ENCODE results near the gene HPCAL1. TPM values are rescaled to one million over a fixed set of nuclear protein-coding genes. Genes with fewer than 3 reads are reported as not detected.
"Not testable (repeated sequence)": the region's sequence is repeated elsewhere in the genome, so short reads cannot be mapped to it uniquely, and the experiment has no call there.

Gene HPCAL1
- total RNA-seq, 1 donor from 2014 or later, result 77.1 TPM

- H3K4me1 Mint-ChIP-seq, result peaks cover 45% of the 10 kb centered on the region
Observed at GRCh38 chr2:10297959-10298531, 4.7 kb upstream of the HPCAL1 start.

GRCh38 chr2:10298777-10299176 is 3.9 kb upstream of the HPCAL1 start:
- peak overlapping the region; percentile 65 for H3K27ac Mint-ChIP-seq
- H3K9me3 Mint-ChIP-seq; H3K27me3 Mint-ChIP-seq; intact Hi-C loops (cut with micrococcal nuclease); H3K36me3 Mint-ChIP-seq (ENCODE audit: low read depth); DNase-seq: not testable (repeated sequence)
- peak overlapping the region; percentile 35 for H3K4me3 Mint-ChIP-seq
- H3K4me1 Mint-ChIP-seq, result peaks cover 46% of the 10 kb centered on the region

More at GRCh38 chr2:10297959-10298531, 4.7 kb upstream of the HPCAL1 start:
- peak overlapping the region; percentile 65 for H3K27ac Mint-ChIP-seq
- H3K27me3 Mint-ChIP-seq, result peaks cover 2% of the 10 kb centered on the region
- no peaks in the 10 kb centered on the region for H3K36me3 Mint-ChIP-seq (ENCODE audit: low read depth)
- H3K4me3 Mint-ChIP-seq, result peak overlapping the region; percentile 35
- intact Hi-C loops (cut with micrococcal nuclease), result no loop called here
- DNase-seq, result peak; percentile 72
- H3K9me3 Mint-ChIP-seq, result peaks cover 4% of the 10 kb centered on the region

- Mint-ChIP-seq H3K36me3 (ENCODE audit: low read depth) (peaks cover 3% of the 10 kb centered on the region), H3K27me3 (no peaks in the 10 kb centered on the region), H3K4me3 (peak overlapping the region; percentile 82), H3K4me1 (peaks cover 52% of the 10 kb centered on the region), H3K27ac (peak overlapping the region; percentile 82), H3K9me3 (peaks cover 4% of the 10 kb centered on the region)
- peak; percentile 63 for DNase-seq
- intact Hi-C loops (cut with micrococcal nuclease), result loop anchor here (5.0 kb wide), 1 partner anchor 147 kb away; the partner anchor contains the start of gene ODC1
Observed at GRCh38 chr2:10300328-10300920, 2.3 kb upstream of the HPCAL1 start.

- intact Hi-C loops (cut with micrococcal nuclease), result loop anchor here (5.0 kb wide), 1 partner anchor 146 kb away; the partner anchor contains the start of gene ODC1
- Mint-ChIP-seq H3K4me1 (peaks cover 60% of the 10 kb centered on the region), H3K27ac (peak overlapping the region; percentile 82), H3K4me3 (peak overlapping the region; percentile 82), H3K9me3 (peaks cover 4% of the 10 kb centered on the region), H3K27me3 (no peaks in the 10 kb centered on the region), H3K36me3 (ENCODE audit: low read depth) (peaks cover 3% of the 10 kb centered on the region)
- peak; percentile 76 for DNase-seq
Observed at GRCh38 chr2:10300997-10301940, 1.4 kb upstream of the HPCAL1 start.

- no peak for DNase-seq
- peaks cover 4% of the 10 kb centered on the region for H3K9me3 Mint-ChIP-seq
- intact Hi-C loops (cut with micrococcal nuclease), result loop anchor here (1.0 to 5.0 kb wide), 3 partner anchors 23 to 145 kb away; partner anchors contain the start of gene ODC1
- H3K27ac Mint-ChIP-seq, result peak overlapping the region; percentile 82
- peaks cover 65% of the 10 kb centered on the region for H3K4me1 Mint-ChIP-seq
- peaks cover 3% of the 10 kb centered on the region for H3K36me3 Mint-ChIP-seq (ENCODE audit: low read depth)
- no peaks in the 10 kb centered on the region for H3K27me3 Mint-ChIP-seq
- H3K4me3 Mint-ChIP-seq, result peak overlapping the region; percentile 82
Observed at GRCh38 chr2:10301941-10302478, 694 bp upstream of the HPCAL1 start.

- Mint-ChIP-seq H3K27ac (peak overlapping the region; percentile 87), H3K4me1 (peaks cover 60% of the 10 kb centered on the region), H3K9me3 (peaks cover 4% of the 10 kb centered on the region), H3K27me3 (no peaks in the 10 kb centered on the region), H3K4me3 (peak overlapping the region; percentile 99), H3K36me3 (ENCODE audit: low read depth) (peaks cover 6% of the 10 kb centered on the region)
- intact Hi-C loops (cut with micrococcal nuclease), result loop anchor here (1.0 to 5.0 kb wide), 4 partner anchors 24 to 179 kb away; partner anchors contain the start of gene ODC1
- DNase-seq, result peak; percentile 80
Observed at GRCh38 chr2:10303181-10303693, 533 bp downstream of the HPCAL1 start.

- Mint-ChIP-seq H3K27ac (peak overlapping the region; percentile 77), H3K4me1 (peaks cover 58% of the 10 kb centered on the region), H3K9me3 (peaks cover 1% of the 10 kb centered on the region), H3K4me3 (peak overlapping the region; percentile 99), H3K36me3 (ENCODE audit: low read depth) (peaks cover 6% of the 10 kb centered on the region), H3K27me3 (no peaks in the 10 kb centered on the region)
- DNase-seq, result peak; percentile 86
- intact Hi-C loops (cut with micrococcal nuclease), result loop anchor here (1.0 to 5.0 kb wide), 4 partner anchors 25 to 180 kb away; partner anchors contain the start of gene ODC1
Observed at GRCh38 chr2:10303694-10304378, 1.1 kb downstream of the HPCAL1 start.

GRCh38 chr2:10304458-10305253 is 2.0 kb downstream of the HPCAL1 start:
- H3K27me3 Mint-ChIP-seq, result no peaks in the 10 kb centered on the region
- H3K4me3 Mint-ChIP-seq, result peak overlapping the region; percentile 99
- peaks cover 58% of the 10 kb centered on the region for H3K4me1 Mint-ChIP-seq
- H3K27ac Mint-ChIP-seq, result peak overlapping the region; percentile 77
- peaks cover 6% of the 10 kb centered on the region for H3K36me3 Mint-ChIP-seq (ENCODE audit: low read depth)
- no peaks in the 10 kb centered on the region for H3K9me3 Mint-ChIP-seq
- DNase-seq, result no peak
- intact Hi-C loops (cut with micrococcal nuclease), result loop anchor here (5.0 kb wide), 1 partner anchor 143 kb away; the partner anchor contains the start of gene ODC1

GRCh38 chr2:10305254-10305635 is 2.5 kb downstream of the HPCAL1 start:
- H3K9me3 Mint-ChIP-seq, result no peaks in the 10 kb centered on the region
- H3K27ac Mint-ChIP-seq, result peak overlapping the region; percentile 21
- H3K36me3 Mint-ChIP-seq (ENCODE audit: low read depth), result peaks cover 8% of the 10 kb centered on the region
- DNase-seq, result peak; percentile 89
- intact Hi-C loops (cut with micrococcal nuclease), result no loop called here
- peaks cover 55% of the 10 kb centered on the region for H3K4me1 Mint-ChIP-seq
- no peaks in the 10 kb centered on the region for H3K27me3 Mint-ChIP-seq
- peak overlapping the region; percentile 99 for H3K4me3 Mint-ChIP-seq

- peaks cover 50% of the 10 kb centered on the region for H3K4me1 Mint-ChIP-seq
- DNase-seq, result peak; percentile 76
- H3K4me3 Mint-ChIP-seq, result peak overlapping the region; percentile 99
- H3K36me3 Mint-ChIP-seq (ENCODE audit: low read depth), result peaks cover 8% of the 10 kb centered on the region
- H3K9me3 Mint-ChIP-seq, result no peaks in the 10 kb centered on the region
- no peaks in the 10 kb centered on the region for H3K27me3 Mint-ChIP-seq
- H3K27ac Mint-ChIP-seq, result peak overlapping the region; percentile 21
- intact Hi-C loops (cut with micrococcal nuclease), result no loop called here
Observed at GRCh38 chr2:10305715-10306114, 3.0 kb downstream of the HPCAL1 start.

GRCh38 chr2:10306901-10307463 is 4.3 kb downstream of the HPCAL1 start:
- H3K36me3 Mint-ChIP-seq (ENCODE audit: low read depth), result peaks cover 8% of the 10 kb centered on the region
- no peak overlapping the region for H3K4me3 Mint-ChIP-seq
- peaks cover 38% of the 10 kb centered on the region for H3K4me1 Mint-ChIP-seq
- no peak for DNase-seq
- H3K27ac Mint-ChIP-seq, result no peak overlapping the region
- intact Hi-C loops (cut with micrococcal nuclease), result no loop called here
- H3K9me3 Mint-ChIP-seq, result no peaks in the 10 kb centered on the region
- no peaks in the 10 kb centered on the region for H3K27me3 Mint-ChIP-seq

GRCh38 chr2:10307561-10308156 is 5.0 kb downstream of the HPCAL1 start:
- intact Hi-C loops (cut with micrococcal nuclease), result no loop called here
- no peaks in the 10 kb centered on the region for H3K27me3 Mint-ChIP-seq
- no peak overlapping the region for H3K4me3 Mint-ChIP-seq
- H3K4me1 Mint-ChIP-seq, result peaks cover 37% of the 10 kb centered on the region
- no peak overlapping the region for H3K27ac Mint-ChIP-seq
- H3K36me3 Mint-ChIP-seq (ENCODE audit: low read depth), result peaks cover 8% of the 10 kb centered on the region
- H3K9me3 Mint-ChIP-seq, result no peaks in the 10 kb centered on the region
- DNase-seq, result no peak

All from activated CD4-positive, alpha-beta T cell treated with anti-CD3 and anti-CD28 coated beads, Interleukin-2, amount 10 ng/mL, durations not matched to agents 24 days and 14 days (primary cell).